ENCODE data around the gene PCSK2. TPM values are rescaled to one million over a fixed set of nuclear protein-coding genes. Genes with fewer than 3 reads are reported as not detected.
"Not testable (repeated sequence)": the region's sequence is repeated elsewhere in the genome, so short reads cannot be mapped to it uniquely, and the experiment has no call there.

PCSK2 gene
- polyA plus RNA-seq, 1 donor from 2014 or later: 27.9 TPM

GRCh38 chr20:17210983-17211382 lies 15.9 kb upstream of the PCSK2 start:
- H3K79me2 ChIP-seq (replicated peaks; ENCODE audit: insufficient read depth, low read length): no peaks in the 10 kb centered on the region
- H3K27me3 ChIP-seq (ENCODE audit: insufficient read depth, low read depth, low read length): no peaks in the 10 kb centered on the region
- no peaks in the 10 kb centered on the region for H3F3A ChIP-seq (ENCODE audit: insufficient read depth, low read length, poor library complexity, severe bottlenecking)
- no peaks in the 10 kb centered on the region for H3K9me3 ChIP-seq (ENCODE audit: low read length)
- H4K20me1 ChIP-seq (ENCODE audit: insufficient read depth): no peaks in the 10 kb centered on the region
- no peak overlapping the region for H3K27ac ChIP-seq (ENCODE audit: low read length)
- H3K4me3 ChIP-seq (ENCODE audit: low read length): no peak overlapping the region
- H3K9me2 ChIP-seq (ENCODE audit: insufficient read depth, low read length): no peaks in the 10 kb centered on the region
- H2AFZ ChIP-seq (ENCODE audit: low read depth, low read length): no peak overlapping the region
- no peak overlapping the region for H3K9ac ChIP-seq (ENCODE audit: low read length)
- TF ChIP-seq POLR2AphosphoS5 (IDR thresholded peaks at IDR 0.05) (no peak), EZH2 (IDR thresholded peaks at IDR 0.05; ENCODE audit: borderline replicate concordance, insufficient read depth, low read length, poor library complexity, severe bottlenecking) (no peak), TAF1 (IDR thresholded peaks at IDR 0.05; ENCODE audit: low read depth) (no peak), CTCF (IDR thresholded peaks at IDR 0.05; ENCODE audit: poor library complexity, severe bottlenecking) (no peak), RAD21 (conservative IDR thresholded peaks at IDR 0.05) (no peak), EP300 (conservative IDR thresholded peaks at IDR 0.05; ENCODE audit: poor library complexity, severe bottlenecking) (no peak), MXI1 (conservative IDR thresholded peaks at IDR 0.05; ENCODE audit: poor library complexity, severe bottlenecking) (no peak), SMC3 (conservative IDR thresholded peaks at IDR 0.05; ENCODE audit: poor library complexity) (no peak)
- TF ChIP-seq, protein P1, sequence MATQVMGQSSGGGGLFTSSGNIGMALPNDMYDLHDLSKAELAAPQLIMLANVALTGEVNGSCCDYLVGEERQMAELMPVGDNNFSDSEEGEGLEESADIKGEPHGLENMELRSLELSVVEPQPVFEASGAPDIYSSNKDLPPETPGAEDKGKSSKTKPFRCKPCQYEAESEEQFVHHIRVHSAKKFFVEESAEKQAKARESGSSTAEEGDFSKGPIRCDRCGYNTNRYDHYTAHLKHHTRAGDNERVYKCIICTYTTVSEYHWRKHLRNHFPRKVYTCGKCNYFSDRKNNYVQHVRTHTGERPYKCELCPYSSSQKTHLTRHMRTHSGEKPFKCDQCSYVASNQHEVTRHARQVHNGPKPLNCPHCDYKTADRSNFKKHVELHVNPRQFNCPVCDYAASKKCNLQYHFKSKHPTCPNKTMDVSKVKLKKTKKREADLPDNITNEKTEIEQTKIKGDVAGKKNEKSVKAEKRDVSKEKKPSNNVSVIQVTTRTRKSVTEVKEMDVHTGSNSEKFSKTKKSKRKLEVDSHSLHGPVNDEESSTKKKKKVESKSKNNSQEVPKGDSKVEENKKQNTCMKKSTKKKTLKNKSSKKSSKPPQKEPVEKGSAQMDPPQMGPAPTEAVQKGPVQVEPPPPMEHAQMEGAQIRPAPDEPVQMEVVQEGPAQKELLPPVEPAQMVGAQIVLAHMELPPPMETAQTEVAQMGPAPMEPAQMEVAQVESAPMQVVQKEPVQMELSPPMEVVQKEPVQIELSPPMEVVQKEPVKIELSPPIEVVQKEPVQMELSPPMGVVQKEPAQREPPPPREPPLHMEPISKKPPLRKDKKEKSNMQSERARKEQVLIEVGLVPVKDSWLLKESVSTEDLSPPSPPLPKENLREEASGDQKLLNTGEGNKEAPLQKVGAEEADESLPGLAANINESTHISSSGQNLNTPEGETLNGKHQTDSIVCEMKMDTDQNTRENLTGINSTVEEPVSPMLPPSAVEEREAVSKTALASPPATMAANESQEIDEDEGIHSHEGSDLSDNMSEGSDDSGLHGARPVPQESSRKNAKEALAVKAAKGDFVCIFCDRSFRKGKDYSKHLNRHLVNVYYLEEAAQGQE (IDR thresholded peaks at IDR 0.05; ENCODE audit: borderline replicate concordance): no peak
- H3K4me2 ChIP-seq (ENCODE audit: low read length): no peak overlapping the region
- H3K36me3 ChIP-seq (ENCODE audit: insufficient read depth, low read length): no peaks in the 10 kb centered on the region

DNA sequence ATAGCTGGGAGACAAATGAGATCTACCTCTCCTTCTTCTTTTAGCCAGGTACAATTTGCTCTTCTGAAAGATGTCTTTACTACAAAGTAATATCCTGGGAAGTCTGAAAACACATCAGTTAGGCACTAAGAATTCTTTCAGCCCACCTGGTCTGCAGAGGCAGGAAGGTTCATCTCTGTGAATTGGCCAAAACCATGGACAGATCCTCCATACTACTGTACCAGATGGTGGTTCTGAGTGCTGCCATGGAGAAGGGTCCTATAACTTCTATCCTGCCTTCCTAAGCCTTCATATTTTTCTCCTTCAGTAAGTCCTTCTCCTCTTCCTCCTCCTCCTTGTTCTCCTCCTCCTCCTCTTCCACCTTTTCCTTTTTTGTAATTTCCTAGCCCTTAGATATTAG lies 11.7 kb upstream of the PCSK2 start:
- Histone ChIP-seq H3K27ac (ENCODE audit: low read length) (no peak overlapping the region), H3F3A (ENCODE audit: insufficient read depth, low read length, poor library complexity, severe bottlenecking) (no peaks in the 10 kb centered on the region), H3K4me2 (ENCODE audit: low read length) (no peak overlapping the region), H2AFZ (ENCODE audit: low read depth, low read length) (no peak overlapping the region), H3K9me3 (ENCODE audit: low read length) (no peaks in the 10 kb centered on the region), H3K9me2 (ENCODE audit: insufficient read depth, low read length) (no peaks in the 10 kb centered on the region), H3K36me3 (ENCODE audit: insufficient read depth, low read length) (no peaks in the 10 kb centered on the region), H3K9ac (ENCODE audit: low read length) (no peak overlapping the region), H3K27me3 (ENCODE audit: insufficient read depth, low read depth, low read length) (no peaks in the 10 kb centered on the region), H3K79me2 (replicated peaks; ENCODE audit: insufficient read depth, low read length) (no peaks in the 10 kb centered on the region), H3K4me3 (ENCODE audit: low read length) (no peak overlapping the region), H4K20me1 (ENCODE audit: insufficient read depth) (no peaks in the 10 kb centered on the region)
- TF ChIP-seq EZH2 (IDR thresholded peaks at IDR 0.05; ENCODE audit: borderline replicate concordance, insufficient read depth, low read length, poor library complexity, severe bottlenecking) (no peak), EP300 (conservative IDR thresholded peaks at IDR 0.05; ENCODE audit: poor library complexity, severe bottlenecking) (no peak), SMC3 (conservative IDR thresholded peaks at IDR 0.05; ENCODE audit: poor library complexity) (no peak), RAD21 (conservative IDR thresholded peaks at IDR 0.05) (no peak), TAF1 (IDR thresholded peaks at IDR 0.05; ENCODE audit: low read depth) (no peak), MXI1 (conservative IDR thresholded peaks at IDR 0.05; ENCODE audit: poor library complexity, severe bottlenecking) (no peak)
- TF ChIP-seq, protein P1 (IDR thresholded peaks at IDR 0.05; ENCODE audit: borderline replicate concordance): no peak

DNA sequence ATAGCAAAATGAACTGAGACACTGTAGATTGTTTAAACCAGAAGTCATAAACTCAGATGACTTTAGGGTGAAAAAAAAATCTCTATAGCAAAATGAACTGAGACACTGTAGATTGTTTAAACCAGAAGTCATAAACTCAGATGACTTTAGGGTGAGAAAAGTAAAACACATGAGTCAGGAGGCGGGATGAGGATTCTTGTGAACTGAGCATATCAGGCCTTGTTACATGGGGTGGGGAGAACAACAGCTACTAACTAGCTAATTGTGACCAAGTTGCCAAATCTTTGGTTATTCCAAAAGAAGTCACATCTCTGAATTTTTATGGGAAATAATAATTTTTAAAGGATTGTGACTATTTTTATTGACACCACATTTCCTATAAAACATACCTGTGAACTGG lies 7.0 kb upstream of the PCSK2 start:
- not testable (repeated sequence) for H3K27ac ChIP-seq (ENCODE audit: low read length); H3K9me2 ChIP-seq (ENCODE audit: insufficient read depth, low read length); H3K79me2 ChIP-seq (replicated peaks; ENCODE audit: insufficient read depth, low read length); H2AFZ ChIP-seq (ENCODE audit: low read depth, low read length); H3K9me3 ChIP-seq (ENCODE audit: low read length); H3K4me3 ChIP-seq (ENCODE audit: low read length); H3K27me3 ChIP-seq (ENCODE audit: insufficient read depth, low read depth, low read length); H3K4me2 ChIP-seq (ENCODE audit: low read length); H3F3A ChIP-seq (ENCODE audit: insufficient read depth, low read length, poor library complexity, severe bottlenecking); H3K9ac ChIP-seq (ENCODE audit: low read length); H4K20me1 ChIP-seq (ENCODE audit: insufficient read depth); H3K36me3 ChIP-seq (ENCODE audit: insufficient read depth, low read length)
